ENCODE results near the gene SLC13A4.

Gene SLC13A4

DNA sequence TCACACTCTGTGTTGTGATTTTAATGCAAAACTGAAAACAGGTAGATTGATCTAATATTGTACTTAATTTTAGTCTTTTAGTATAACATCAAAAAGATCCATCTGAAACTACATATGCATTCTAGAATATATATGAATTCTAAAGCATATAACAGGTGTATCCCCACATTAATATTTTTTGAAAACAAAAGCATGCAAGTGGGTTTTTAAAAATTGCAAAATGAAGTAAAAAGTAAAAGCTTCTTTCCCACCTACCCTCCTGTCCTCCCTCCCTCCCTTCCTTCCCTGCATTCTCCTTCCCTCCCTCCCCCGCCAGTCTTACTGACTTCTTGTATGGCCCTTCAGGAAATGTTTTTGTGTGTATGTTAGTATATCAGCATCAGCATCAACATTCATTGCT, 80.2 kb downstream of the SLC13A4 start:
- no peaks in the 10 kb centered on the region for H4K20me1 ChIP-seq (ENCODE audit: insufficient read depth, low read length)
- no peak overlapping the region for H2AFZ ChIP-seq (ENCODE audit: low read length)
- H3K4me2 ChIP-seq (ENCODE audit: low read length) = no peak overlapping the region
- H3F3A ChIP-seq (ENCODE audit: insufficient read depth, low read length) = no peaks in the 10 kb centered on the region
- H3K27me3 ChIP-seq (ENCODE audit: insufficient read depth, low read length) = no peaks in the 10 kb centered on the region
- TF ChIP-seq EZH2 (IDR thresholded peaks at IDR 0.05; ENCODE audit: borderline replicate concordance, low read length) = no peak
- no peak for TF ChIP-seq CTCF (IDR thresholded peaks at IDR 0.05; ENCODE audit: low read length)
- H3K36me3 ChIP-seq (ENCODE audit: insufficient read depth, low read length) = peaks cover 69% of the 10 kb centered on the region
- H3K27ac ChIP-seq (ENCODE audit: low read depth, low read length, poor library complexity, severe bottlenecking) = no peak overlapping the region
- no peaks in the 10 kb centered on the region for H3K4me1 ChIP-seq (ENCODE audit: insufficient read depth, low read length, severe bottlenecking)
- H3K4me3 ChIP-seq (ENCODE audit: low read depth, low read length, poor library complexity, severe bottlenecking) = no peak overlapping the region
- H3K9me3 ChIP-seq (ENCODE audit: low read length) = no peaks in the 10 kb centered on the region
- H3K9me2 ChIP-seq (ENCODE audit: low read depth, low read length) = no peaks in the 10 kb centered on the region
- no peak overlapping the region for H3K9ac ChIP-seq (ENCODE audit: low read length)
- no peaks in the 10 kb centered on the region for H3K79me2 ChIP-seq (ENCODE audit: insufficient read depth, low read length)

GRCh38 chr7:135645296-135645904, 82.6 kb downstream of the SLC13A4 start:
- no peaks in the 10 kb centered on the region for H3F3A ChIP-seq (ENCODE audit: insufficient read depth, low read length)
- no peaks in the 10 kb centered on the region for H4K20me1 ChIP-seq (ENCODE audit: insufficient read depth, low read length)
- H3K36me3 ChIP-seq (ENCODE audit: insufficient read depth, low read length) = peaks cover 93% of the 10 kb centered on the region
- no peak overlapping the region for H3K4me3 ChIP-seq (ENCODE audit: low read depth, low read length, poor library complexity, severe bottlenecking)
- TF ChIP-seq EZH2 (IDR thresholded peaks at IDR 0.05; ENCODE audit: borderline replicate concordance, low read length) = no peak
- peak; percentile 81 for TF ChIP-seq CTCF (IDR thresholded peaks at IDR 0.05; ENCODE audit: low read length)
- no peaks in the 10 kb centered on the region for H3K27me3 ChIP-seq (ENCODE audit: insufficient read depth, low read length)
- no peaks in the 10 kb centered on the region for H3K79me2 ChIP-seq (ENCODE audit: insufficient read depth, low read length)
- H3K4me1 ChIP-seq (ENCODE audit: insufficient read depth, low read length, severe bottlenecking) = no peaks in the 10 kb centered on the region
- no peak overlapping the region for H3K4me2 ChIP-seq (ENCODE audit: low read length)
- no peak overlapping the region for H3K27ac ChIP-seq (ENCODE audit: low read depth, low read length, poor library complexity, severe bottlenecking)
- H3K9me3 ChIP-seq (ENCODE audit: low read length) = no peaks in the 10 kb centered on the region
- no peaks in the 10 kb centered on the region for H3K9me2 ChIP-seq (ENCODE audit: low read depth, low read length)
- no peak overlapping the region for H3K9ac ChIP-seq (ENCODE audit: low read length)
- no peak overlapping the region for H2AFZ ChIP-seq (ENCODE audit: low read length)

GRCh38 chr7:135644729-135645128, 83.3 kb downstream of the SLC13A4 start:
- no peak overlapping the region for H3K9ac ChIP-seq (ENCODE audit: low read length)
- no peaks in the 10 kb centered on the region for H3K79me2 ChIP-seq (ENCODE audit: insufficient read depth, low read length)
- peaks cover 99% of the 10 kb centered on the region for H3K36me3 ChIP-seq (ENCODE audit: insufficient read depth, low read length)
- H2AFZ ChIP-seq (ENCODE audit: low read length) = no peak overlapping the region
- no peak overlapping the region for H3K27ac ChIP-seq (ENCODE audit: low read depth, low read length, poor library complexity, severe bottlenecking)
- H3K4me1 ChIP-seq (ENCODE audit: insufficient read depth, low read length, severe bottlenecking) = no peaks in the 10 kb centered on the region
- H3K4me3 ChIP-seq (ENCODE audit: low read depth, low read length, poor library complexity, severe bottlenecking) = no peak overlapping the region
- H3K9me3 ChIP-seq (ENCODE audit: low read length) = no peaks in the 10 kb centered on the region
- no peaks in the 10 kb centered on the region for H4K20me1 ChIP-seq (ENCODE audit: insufficient read depth, low read length)
- no peak overlapping the region for H3K4me2 ChIP-seq (ENCODE audit: low read length)
- no peaks in the 10 kb centered on the region for H3F3A ChIP-seq (ENCODE audit: insufficient read depth, low read length)
- H3K27me3 ChIP-seq (ENCODE audit: insufficient read depth, low read length) = no peaks in the 10 kb centered on the region
- no peak for TF ChIP-seq EZH2 (IDR thresholded peaks at IDR 0.05; ENCODE audit: borderline replicate concordance, low read length)
- no peak for TF ChIP-seq CTCF (IDR thresholded peaks at IDR 0.05; ENCODE audit: low read length)
- no peaks in the 10 kb centered on the region for H3K9me2 ChIP-seq (ENCODE audit: low read depth, low read length)
